ENCODE results near the gene CTNNA3. TPM values are rescaled to one million over a fixed set of nuclear protein-coding genes. Genes with fewer than 3 reads are reported as not detected.

CTNNA3 gene
- total RNA-seq, 2 experiments from 2014 or later, result 0.30 TPM; not detected in 1

DNA sequence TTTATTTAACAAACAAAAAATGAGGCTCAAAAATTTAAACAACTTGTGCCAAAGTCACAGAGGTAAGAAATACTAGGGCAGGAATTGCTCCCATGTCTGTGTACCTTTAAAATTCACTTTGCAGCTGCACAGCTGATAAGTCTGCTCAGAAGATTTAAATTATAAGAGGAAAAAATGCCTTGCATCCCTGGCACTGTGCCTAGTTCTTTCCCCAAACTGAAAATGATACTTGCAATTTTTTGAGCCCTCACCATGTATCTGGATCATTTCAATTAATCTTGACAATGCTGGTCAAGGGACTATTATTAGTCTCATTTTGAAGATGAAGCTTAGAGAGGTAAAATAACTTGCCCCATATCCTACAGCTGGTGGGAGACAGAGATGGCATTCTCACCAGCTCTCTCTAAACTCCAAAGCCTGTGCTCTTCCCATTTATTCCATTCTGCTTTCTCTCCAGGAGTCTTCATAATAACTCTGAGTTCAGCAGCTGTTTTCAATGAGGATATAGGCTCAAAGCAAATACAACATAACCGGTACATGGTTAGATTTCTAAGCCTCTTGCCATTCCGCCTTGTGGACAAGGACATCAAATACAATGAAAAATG lies 1120.6 kb downstream of the CTNNA3 start:
- ATAC-seq (no peak), DNase-seq (no peak)
- Mint-ChIP-seq H3K4me1 (no peaks in the 10 kb centered on the region), H3K4me3 (no peak overlapping the region), H3K27ac (no peak overlapping the region), H3K27me3 (no peaks in the 10 kb centered on the region), H3K9me3 (ENCODE audit: low read depth) (no peaks in the 10 kb centered on the region), H3K36me3 (ENCODE audit: low read depth) (no peaks in the 10 kb centered on the region)
- ChIA-PET CTCF (interaction anchor here (0.9 kb wide), 1 partner anchor 53 kb away, joined by 3 read pairs; no protein-coding TSS in a partner anchor), POLR2A (no interaction called here)
- intact Hi-C loops (cut with DNase I, micrococcal nuclease), result no loop called here

- CTCF ChIA-PET, result no interaction called here
- Mint-ChIP-seq H3K36me3 (ENCODE audit: low read depth) (no peaks in the 10 kb centered on the region), H3K4me3 (no peak overlapping the region)
Observed at GRCh38 chr10:66572700-66573099, 1123.3 kb downstream of the CTNNA3 start.

GRCh38 chr10:66565999-66566398 lies 1130.0 kb downstream of the CTNNA3 start:
- Mint-ChIP-seq H3K36me3 (ENCODE audit: low read depth) (no peaks in the 10 kb centered on the region), H3K4me1 (no peaks in the 10 kb centered on the region), H3K27me3 (no peaks in the 10 kb centered on the region), H3K4me3 (no peak overlapping the region), H3K27ac (no peak overlapping the region), H3K9me3 (ENCODE audit: low read depth) (peaks cover 6% of the 10 kb centered on the region)
- ATAC-seq (no peak), DNase-seq (no peak)
- ChIA-PET CTCF (no interaction called here), POLR2A (no interaction called here)
- intact Hi-C loops (cut with DNase I, micrococcal nuclease), result no loop called here

More at GRCh38 chr10:66572700-66573099, 1123.3 kb downstream of the CTNNA3 start:
- no peaks in the 10 kb centered on the region for H3K9me3 Mint-ChIP-seq (ENCODE audit: low read depth)
- intact Hi-C loops (cut with DNase I, micrococcal nuclease), result no loop called here
- no peak for DNase-seq
- no peaks in the 10 kb centered on the region for H3K27me3 Mint-ChIP-seq
- H3K27ac Mint-ChIP-seq, result no peak overlapping the region
- POLR2A ChIA-PET, result no interaction called here
- ATAC-seq, result no peak
- no peaks in the 10 kb centered on the region for H3K4me1 Mint-ChIP-seq

GRCh38 chr10:66564287-66564686 lies 1131.7 kb downstream of the CTNNA3 start:
- H3K4me3 Mint-ChIP-seq, result no peak overlapping the region
- intact Hi-C loops (cut with DNase I, micrococcal nuclease), result no loop called here
- H3K4me1 Mint-ChIP-seq, result no peaks in the 10 kb centered on the region
- no peaks in the 10 kb centered on the region for H3K27me3 Mint-ChIP-seq
- ATAC-seq (no peak), DNase-seq (no peak)
- ChIA-PET POLR2A (no interaction called here), CTCF (no interaction called here)
- no peak overlapping the region for H3K27ac Mint-ChIP-seq
- peaks cover 9% of the 10 kb centered on the region for H3K9me3 Mint-ChIP-seq (ENCODE audit: low read depth)
- no peaks in the 10 kb centered on the region for H3K36me3 Mint-ChIP-seq (ENCODE audit: low read depth)

GRCh38 chr10:66555061-66555460 lies 1140.9 kb downstream of the CTNNA3 start:
- Mint-ChIP-seq H3K9me3 (ENCODE audit: low read depth) (peaks cover 6% of the 10 kb centered on the region), H3K27ac (no peak overlapping the region), H3K4me3 (no peak overlapping the region), H3K27me3 (no peaks in the 10 kb centered on the region), H3K4me1 (no peaks in the 10 kb centered on the region), H3K36me3 (ENCODE audit: low read depth) (no peaks in the 10 kb centered on the region)
- intact Hi-C loops (cut with DNase I, micrococcal nuclease), result no loop called here
- ATAC-seq, result no peak
- POLR2A ChIA-PET, result no interaction called here
- DNase-seq, result no peak
- CTCF ChIA-PET, result no interaction called here

- intact Hi-C loops (cut with DNase I, micrococcal nuclease), result no loop called here
- ATAC-seq (no peak), DNase-seq (no peak)
- Mint-ChIP-seq H3K36me3 (ENCODE audit: low read depth) (no peaks in the 10 kb centered on the region), H3K4me3 (no peak overlapping the region), H3K27me3 (no peaks in the 10 kb centered on the region), H3K9me3 (ENCODE audit: low read depth) (peaks cover 2% of the 10 kb centered on the region), H3K4me1 (no peaks in the 10 kb centered on the region), H3K27ac (no peak overlapping the region)
- ChIA-PET CTCF (no interaction called here), POLR2A (no interaction called here)
Observed at GRCh38 chr10:66552331-66552730, 1143.7 kb downstream of the CTNNA3 start.

DNA sequence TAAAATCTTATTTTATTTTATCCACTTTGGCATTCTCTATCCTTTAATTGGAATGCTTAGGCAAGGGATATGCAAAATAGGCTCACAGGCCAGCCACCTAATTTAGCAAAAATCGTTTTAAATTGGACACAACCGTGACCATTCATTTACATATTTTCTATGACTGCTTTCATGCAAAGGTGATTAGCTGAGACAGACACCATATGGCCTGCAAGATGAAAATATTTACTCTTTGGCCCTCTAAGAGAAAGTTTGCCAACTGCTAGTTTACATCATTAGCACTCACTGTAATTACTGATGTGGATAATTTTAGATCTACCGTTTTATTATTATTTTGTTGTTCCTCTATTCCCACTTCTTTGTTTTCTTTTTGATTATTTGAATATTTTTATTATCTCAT lies 1145.6 kb downstream of the CTNNA3 start:
- H3K4me3 Mint-ChIP-seq, result no peak overlapping the region
- intact Hi-C loops (cut with DNase I, micrococcal nuclease), result no loop called here
- POLR2A ChIA-PET, result no interaction called here
- H3K27me3 Mint-ChIP-seq, result no peaks in the 10 kb centered on the region
- DNase-seq, result no peak
- ATAC-seq, result no peak
- H3K4me1 Mint-ChIP-seq, result no peaks in the 10 kb centered on the region
- H3K9me3 Mint-ChIP-seq (ENCODE audit: low read depth), result peaks cover 4% of the 10 kb centered on the region
- H3K27ac Mint-ChIP-seq, result no peak overlapping the region
- no peaks in the 10 kb centered on the region for H3K36me3 Mint-ChIP-seq (ENCODE audit: low read depth)
- CTCF ChIA-PET, result no interaction called here

- Mint-ChIP-seq H3K4me3 (no peak overlapping the region), H3K4me1 (no peaks in the 10 kb centered on the region), H3K27me3 (no peaks in the 10 kb centered on the region), H3K9me3 (ENCODE audit: low read depth) (peaks cover 2% of the 10 kb centered on the region), H3K27ac (no peak overlapping the region), H3K36me3 (ENCODE audit: low read depth) (no peaks in the 10 kb centered on the region)
- intact Hi-C loops (cut with DNase I, micrococcal nuclease), result no loop called here
- DNase-seq, result no peak
- ChIA-PET CTCF (no interaction called here), POLR2A (no interaction called here)
- no peak for ATAC-seq
Observed at GRCh38 chr10:66538908-66539307, 1157.1 kb downstream of the CTNNA3 start.

- no peaks in the 10 kb centered on the region for H3K4me1 Mint-ChIP-seq
- ChIA-PET POLR2A (no interaction called here), CTCF (no interaction called here)
- peaks cover 2% of the 10 kb centered on the region for H3K9me3 Mint-ChIP-seq (ENCODE audit: low read depth)
- DNase-seq (no peak), ATAC-seq (no peak)
- H3K27ac Mint-ChIP-seq, result no peak overlapping the region
- H3K36me3 Mint-ChIP-seq (ENCODE audit: low read depth), result no peaks in the 10 kb centered on the region
- intact Hi-C loops (cut with DNase I, micrococcal nuclease), result no loop called here
- H3K4me3 Mint-ChIP-seq, result no peak overlapping the region
- H3K27me3 Mint-ChIP-seq, result no peaks in the 10 kb centered on the region
Observed at GRCh38 chr10:66538371-66538770, 1157.6 kb downstream of the CTNNA3 start.

DNA sequence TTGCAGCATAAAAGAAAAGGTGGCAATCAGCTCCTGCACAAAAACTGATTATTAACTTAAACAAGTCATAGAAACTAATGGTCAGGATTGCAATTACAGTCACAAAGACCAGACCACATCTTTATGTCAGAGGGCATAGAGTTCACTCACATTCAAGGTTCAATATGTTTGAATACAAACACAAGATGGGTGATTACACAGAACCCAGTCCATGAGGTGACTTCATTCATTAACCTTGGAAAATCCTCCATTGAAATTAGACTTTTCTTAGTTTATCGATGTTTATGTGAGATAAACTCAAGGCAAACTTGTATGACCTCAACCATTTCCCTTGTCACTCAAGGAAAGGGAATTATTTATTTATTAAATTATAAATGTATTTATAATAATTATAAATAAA lies 1158.8 kb downstream of the CTNNA3 start:
- ChIA-PET POLR2A (no interaction called here), CTCF (no interaction called here)
- intact Hi-C loops (cut with DNase I, micrococcal nuclease), result no loop called here
- DNase-seq (no peak), ATAC-seq (no peak)
- H3K4me3 Mint-ChIP-seq, result no peak overlapping the region
- no peak overlapping the region for H3K27ac Mint-ChIP-seq
- no peaks in the 10 kb centered on the region for H3K36me3 Mint-ChIP-seq (ENCODE audit: low read depth)
- H3K27me3 Mint-ChIP-seq, result no peaks in the 10 kb centered on the region
- H3K9me3 Mint-ChIP-seq (ENCODE audit: low read depth), result peaks cover 4% of the 10 kb centered on the region
- H3K4me1 Mint-ChIP-seq, result no peaks in the 10 kb centered on the region

DNA sequence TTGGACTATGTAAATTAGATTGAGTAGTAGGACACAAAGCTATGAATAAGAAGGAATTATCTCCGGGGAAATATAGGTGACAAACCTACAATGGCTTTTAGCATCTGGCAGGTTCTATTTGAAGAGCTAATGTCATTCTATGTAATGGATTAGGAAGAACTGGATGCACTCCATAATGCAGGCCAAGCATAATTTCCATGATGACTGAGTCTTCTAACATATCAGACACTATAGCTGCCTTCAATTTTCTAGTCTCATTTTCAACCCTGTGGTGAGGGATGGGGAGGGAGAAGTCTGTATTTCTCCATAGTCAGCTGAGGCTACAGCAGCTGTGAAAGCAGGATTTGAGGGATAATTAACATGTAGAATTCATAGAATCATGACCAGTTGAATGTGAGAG lies 1160.6 kb downstream of the CTNNA3 start:
- Mint-ChIP-seq H3K4me3 (no peak overlapping the region), H3K27me3 (no peaks in the 10 kb centered on the region), H3K36me3 (ENCODE audit: low read depth) (no peaks in the 10 kb centered on the region), H3K27ac (no peak overlapping the region), H3K4me1 (no peaks in the 10 kb centered on the region), H3K9me3 (ENCODE audit: low read depth) (peaks cover 4% of the 10 kb centered on the region)
- intact Hi-C loops (cut with DNase I, micrococcal nuclease), result no loop called here
- CTCF ChIA-PET, result interaction anchor here (0.7 kb wide), 1 partner anchor 1639 kb away, joined by 3 read pairs; no protein-coding TSS in a partner anchor
- no peak for DNase-seq
- POLR2A ChIA-PET, result no interaction called here
- ATAC-seq, result no peak

DNA sequence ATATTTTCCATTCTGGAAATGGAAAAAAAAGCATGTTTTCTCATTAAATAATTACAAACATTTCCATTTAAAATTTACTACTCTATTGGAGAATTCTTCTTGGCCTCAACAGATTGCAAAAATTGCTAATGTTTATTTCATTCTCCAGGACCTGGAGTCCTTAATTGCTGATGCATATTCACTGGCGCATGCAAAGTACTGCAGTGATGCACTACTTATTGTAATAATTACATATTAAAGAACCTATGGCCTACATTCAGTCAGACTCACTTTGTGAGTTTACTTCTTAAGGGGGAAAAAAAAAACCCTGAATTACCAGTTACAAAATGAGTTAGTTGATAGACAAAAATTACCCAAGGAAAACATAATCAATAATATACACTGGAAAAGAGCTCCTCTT lies 1161.1 kb downstream of the CTNNA3 start:
- no peak overlapping the region for H3K27ac Mint-ChIP-seq
- no peak overlapping the region for H3K4me3 Mint-ChIP-seq
- POLR2A ChIA-PET, result no interaction called here
- H3K4me1 Mint-ChIP-seq, result no peaks in the 10 kb centered on the region
- peaks cover 4% of the 10 kb centered on the region for H3K9me3 Mint-ChIP-seq (ENCODE audit: low read depth)
- ATAC-seq (no peak), DNase-seq (no peak)
- intact Hi-C loops (cut with DNase I, micrococcal nuclease), result no loop called here
- CTCF ChIA-PET, result interaction anchor here (0.7 kb wide), 1 partner anchor 1639 kb away, joined by 3 read pairs; no protein-coding TSS in a partner anchor
- no peaks in the 10 kb centered on the region for H3K36me3 Mint-ChIP-seq (ENCODE audit: low read depth)
- no peaks in the 10 kb centered on the region for H3K27me3 Mint-ChIP-seq

DNA sequence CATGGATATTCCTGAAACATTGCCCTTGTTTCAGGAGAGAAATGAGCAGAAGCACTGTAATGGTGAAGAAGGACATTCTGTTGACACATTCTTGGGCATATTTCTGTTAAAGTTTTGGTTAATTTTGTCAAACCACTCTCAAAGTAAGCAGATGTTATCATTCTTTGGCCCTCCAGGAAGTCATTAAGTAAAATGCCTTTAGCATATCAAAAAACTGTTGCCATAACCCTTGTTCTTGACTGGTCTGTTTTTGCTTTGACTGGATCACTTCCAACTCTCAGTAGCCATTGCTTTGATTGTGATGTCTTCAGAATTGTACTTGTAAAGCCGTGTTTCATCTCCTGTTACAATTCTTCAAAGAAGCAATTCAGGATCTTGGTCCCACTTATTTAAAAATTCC lies 1174.5 kb downstream of the CTNNA3 start:
- POLR2A ChIA-PET, result no interaction called here
- ATAC-seq (no peak), DNase-seq (no peak)
- intact Hi-C loops (cut with DNase I, micrococcal nuclease), result no loop called here
- H3K36me3 Mint-ChIP-seq (ENCODE audit: low read depth), result no peaks in the 10 kb centered on the region
- CTCF ChIA-PET, result no interaction called here
- H3K9me3 Mint-ChIP-seq (ENCODE audit: low read depth), result peaks cover 9% of the 10 kb centered on the region
- H3K27me3 Mint-ChIP-seq, result no peaks in the 10 kb centered on the region
- no peak overlapping the region for H3K4me3 Mint-ChIP-seq
- H3K27ac Mint-ChIP-seq, result no peak overlapping the region
- H3K4me1 Mint-ChIP-seq, result no peaks in the 10 kb centered on the region

Measured in activated CD4-positive, alpha-beta T cell treated with anti-CD3 and anti-CD28 coated beads for 36 hours (primary cell).